Ishikawa (cell line): ENCODE results near the gene SSR4.

ENCODE experiments used
- CEBPB ChIP-seq: IDR thresholded peaks from 2 replicates; pipeline ENCODE4 v1.6.1; 2012
- CREB1 ChIP-seq: IDR thresholded peaks from 2 replicates; pipeline ENCODE4 v1.6.1; 2012; ENCODE audit warnings: low read depth
- EGR1 ChIP-seq: IDR thresholded peaks from 2 replicates; pipeline ENCODE4 v1.6.1; 2012
- EP300 ChIP-seq: IDR thresholded peaks from 2 replicates; pipeline ENCODE4 v1.6.1; 2012; ENCODE audit warnings: borderline replicate concordance
- FOXM1 ChIP-seq: IDR thresholded peaks from 2 replicates; pipeline ENCODE4 v1.6.1; 2012; ENCODE audit warnings: low read depth, borderline replicate concordance
- NFIC ChIP-seq: IDR thresholded peaks from 2 replicates; pipeline ENCODE4 v1.6.1; 2012
- RAD21 ChIP-seq: IDR thresholded peaks from 2 replicates; pipeline ENCODE4 v1.6.1; 2012; ENCODE audit warnings: low read depth
- TAF1 ChIP-seq: IDR thresholded peaks from 2 replicates; pipeline ENCODE4 v1.6.1; 2012; ENCODE audit warnings: low read depth, mild to moderate bottlenecking
- TCF12 ChIP-seq: IDR thresholded peaks from 2 replicates; pipeline ENCODE4 v1.6.1; 2012; ENCODE audit warnings: low read depth
- TEAD4 ChIP-seq: IDR thresholded peaks from 2 replicates; pipeline ENCODE4 v1.6.1; 2012
- USF1 ChIP-seq: IDR thresholded peaks from 2 replicates; pipeline ENCODE4 v1.6.1; 2012
- YY1 ChIP-seq: IDR thresholded peaks from 2 replicates; pipeline ENCODE4 v1.6.1; 2012; ENCODE audit warnings: low read depth
- ZBTB7A ChIP-seq: IDR thresholded peaks from 2 replicates; pipeline ENCODE4 v1.6.1; 2012; ENCODE audit warnings: low read depth
- TF ChIP-seq, protein P1 (sequence below): IDR thresholded peaks from 2 replicates; pipeline ENCODE4 v1.6.1; 2012
- TF ChIP-seq, protein P2 (sequence below): IDR thresholded peaks from 2 replicates; pipeline ENCODE4 v1.6.1; 2012; ENCODE audit warnings: low read depth, mild to moderate bottlenecking

SSR4 gene

GRCh38 chrX:153794018-153794896, at the start of gene SSR4, which contains the start of gene IDH3G:
Gene SSR4 (plus strand): TSS chrX:153794668. CDS start chrX:153794688, 20 bp downstream.
Gene IDH3G (minus strand): TSS chrX:153794375. CDS start chrX:153794326, 49 bp downstream.
- TF ChIP-seq NFIC = no peak
- no peak for TF ChIP-seq FOXM1
- TF ChIP-seq, protein P1, sequence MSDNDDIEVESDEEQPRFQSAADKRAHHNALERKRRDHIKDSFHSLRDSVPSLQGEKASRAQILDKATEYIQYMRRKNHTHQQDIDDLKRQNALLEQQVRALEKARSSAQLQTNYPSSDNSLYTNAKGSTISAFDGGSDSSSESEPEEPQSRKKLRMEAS = peak; percentile 95
- TF ChIP-seq EGR1 = no peak
- TF ChIP-seq ZBTB7A = 0 out of 2 replicates have a peak, but pooled peaks have one; percentile 27
- TF ChIP-seq USF1 = no peak
- TF ChIP-seq TCF12 = no peak; the same call in 1 of the 2 replicates
- TF ChIP-seq CREB1 = peak; percentile 81
- no peak for TF ChIP-seq EP300
- TF ChIP-seq RAD21 = no peak
- TF ChIP-seq CEBPB = no peak
- TF ChIP-seq YY1 = peak; percentile 91
- TF ChIP-seq, protein P2, sequence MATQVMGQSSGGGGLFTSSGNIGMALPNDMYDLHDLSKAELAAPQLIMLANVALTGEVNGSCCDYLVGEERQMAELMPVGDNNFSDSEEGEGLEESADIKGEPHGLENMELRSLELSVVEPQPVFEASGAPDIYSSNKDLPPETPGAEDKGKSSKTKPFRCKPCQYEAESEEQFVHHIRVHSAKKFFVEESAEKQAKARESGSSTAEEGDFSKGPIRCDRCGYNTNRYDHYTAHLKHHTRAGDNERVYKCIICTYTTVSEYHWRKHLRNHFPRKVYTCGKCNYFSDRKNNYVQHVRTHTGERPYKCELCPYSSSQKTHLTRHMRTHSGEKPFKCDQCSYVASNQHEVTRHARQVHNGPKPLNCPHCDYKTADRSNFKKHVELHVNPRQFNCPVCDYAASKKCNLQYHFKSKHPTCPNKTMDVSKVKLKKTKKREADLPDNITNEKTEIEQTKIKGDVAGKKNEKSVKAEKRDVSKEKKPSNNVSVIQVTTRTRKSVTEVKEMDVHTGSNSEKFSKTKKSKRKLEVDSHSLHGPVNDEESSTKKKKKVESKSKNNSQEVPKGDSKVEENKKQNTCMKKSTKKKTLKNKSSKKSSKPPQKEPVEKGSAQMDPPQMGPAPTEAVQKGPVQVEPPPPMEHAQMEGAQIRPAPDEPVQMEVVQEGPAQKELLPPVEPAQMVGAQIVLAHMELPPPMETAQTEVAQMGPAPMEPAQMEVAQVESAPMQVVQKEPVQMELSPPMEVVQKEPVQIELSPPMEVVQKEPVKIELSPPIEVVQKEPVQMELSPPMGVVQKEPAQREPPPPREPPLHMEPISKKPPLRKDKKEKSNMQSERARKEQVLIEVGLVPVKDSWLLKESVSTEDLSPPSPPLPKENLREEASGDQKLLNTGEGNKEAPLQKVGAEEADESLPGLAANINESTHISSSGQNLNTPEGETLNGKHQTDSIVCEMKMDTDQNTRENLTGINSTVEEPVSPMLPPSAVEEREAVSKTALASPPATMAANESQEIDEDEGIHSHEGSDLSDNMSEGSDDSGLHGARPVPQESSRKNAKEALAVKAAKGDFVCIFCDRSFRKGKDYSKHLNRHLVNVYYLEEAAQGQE = no peak
- peak; percentile 62 for TF ChIP-seq TAF1
- TF ChIP-seq TEAD4 = no peak

- TF ChIP-seq, protein P1 = peak; percentile 61
Measured at GRCh38 chrX:153745067-153745433, 49.4 kb upstream of the SSR4 start.

DNA sequence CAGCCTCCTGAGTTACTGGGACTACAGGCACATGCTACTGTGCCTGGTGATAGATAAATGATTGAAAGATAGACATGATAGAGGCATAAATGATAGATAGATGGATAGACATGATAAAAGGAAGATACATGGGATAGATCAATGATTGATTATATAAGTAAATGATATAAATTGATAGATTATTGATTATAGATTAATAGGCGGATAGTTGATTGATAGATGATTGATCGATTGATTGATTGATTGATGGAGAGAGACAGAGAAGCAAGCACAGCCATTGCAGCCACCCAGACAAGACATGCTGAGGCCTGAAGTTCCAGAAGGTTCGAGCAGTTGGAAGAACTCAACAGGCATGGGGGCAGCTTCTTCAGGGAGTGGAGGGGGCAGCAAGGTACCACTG, 48.1 kb upstream of the SSR4 start:
- TF ChIP-seq FOXM1 (no peak), TCF12 (no peak), TAF1 (no peak), TEAD4 (no peak), CEBPB (no peak), CREB1 (no peak), NFIC (no peak), EP300 (no peak), ZBTB7A (no peak), EGR1 (no peak), YY1 (no peak), USF1 (no peak)
- TF ChIP-seq, protein P1 = no peak
- TF ChIP-seq, protein P2 = no peak

DNA sequence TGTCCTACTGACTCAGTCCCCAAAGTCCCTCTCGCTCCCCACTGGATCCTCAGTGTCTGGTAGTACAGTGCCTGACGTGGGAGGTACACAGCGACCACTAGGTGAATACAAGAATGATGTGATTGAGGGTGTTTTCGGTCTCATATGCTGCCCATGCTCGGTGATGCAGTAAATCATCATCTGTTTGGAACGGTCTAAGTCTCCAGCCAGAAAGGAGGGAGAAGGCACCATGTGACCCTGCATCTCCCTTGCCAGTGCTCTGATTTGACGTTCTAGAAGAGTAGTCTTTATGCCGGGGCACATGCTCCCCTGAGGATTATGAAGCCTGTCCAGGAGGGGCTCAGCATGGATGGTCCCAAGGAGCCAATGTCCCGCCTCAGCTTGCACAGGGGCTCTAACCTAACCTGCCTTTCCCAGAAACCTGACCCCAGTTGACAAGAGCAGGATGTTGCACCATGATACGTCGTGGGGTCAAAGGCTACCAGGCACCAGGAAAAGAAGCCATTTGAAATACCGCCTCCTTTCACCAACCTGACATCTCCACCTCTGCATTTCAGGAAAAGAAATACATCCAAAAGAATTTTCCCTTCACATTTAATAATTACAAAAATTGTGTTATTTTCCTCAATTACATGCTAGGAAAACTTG, 44.2 kb upstream of the SSR4 start:
- TF ChIP-seq, protein P2 = no peak
